Measurements from ENCODE around the gene FASTKD3. TPM values are rescaled to one million over a fixed set of nuclear protein-coding genes. Genes with fewer than 3 reads are reported as not detected.

The FASTKD3 gene
- total RNA-seq, 1 donor from 2014 or later, result 12.7 TPM

GRCh38 chr5:7837403-7837802 lies 31.4 kb downstream of the FASTKD3 start:
- no peak for DNase-seq (ENCODE audit: low spot score)
- no peaks in the 10 kb centered on the region for H3K9me3 Mint-ChIP-seq
- H3K27ac Mint-ChIP-seq, result no peak overlapping the region
- H3K27me3 Mint-ChIP-seq (ENCODE audit: low read depth), result peaks cover 6% of the 10 kb centered on the region
- no peaks in the 10 kb centered on the region for H3K36me3 Mint-ChIP-seq (ENCODE audit: low read depth)
- intact Hi-C loops (cut with micrococcal nuclease), result no loop called here
- no peaks in the 10 kb centered on the region for H3K4me1 Mint-ChIP-seq (ENCODE audit: low read depth)
- no peak overlapping the region for H3K4me3 Mint-ChIP-seq (ENCODE audit: low read depth)

- peaks cover 3% of the 10 kb centered on the region for H3K27me3 Mint-ChIP-seq (ENCODE audit: low read depth)
Observed at GRCh38 chr5:7834982-7835381, 33.8 kb downstream of the FASTKD3 start.

GRCh38 chr5:7828269-7828668 lies 40.6 kb downstream of the FASTKD3 start:
- no peaks in the 10 kb centered on the region for H3K9me3 Mint-ChIP-seq

More at GRCh38 chr5:7834982-7835381, 33.8 kb downstream of the FASTKD3 start:
- H3K36me3 Mint-ChIP-seq (ENCODE audit: low read depth), result no peaks in the 10 kb centered on the region
- no peaks in the 10 kb centered on the region for H3K9me3 Mint-ChIP-seq
- no peak overlapping the region for H3K27ac Mint-ChIP-seq
- H3K4me3 Mint-ChIP-seq (ENCODE audit: low read depth), result no peak overlapping the region
- H3K4me1 Mint-ChIP-seq (ENCODE audit: low read depth), result no peaks in the 10 kb centered on the region
- DNase-seq (ENCODE audit: low spot score), result no peak
- intact Hi-C loops (cut with micrococcal nuclease), result no loop called here

DNA sequence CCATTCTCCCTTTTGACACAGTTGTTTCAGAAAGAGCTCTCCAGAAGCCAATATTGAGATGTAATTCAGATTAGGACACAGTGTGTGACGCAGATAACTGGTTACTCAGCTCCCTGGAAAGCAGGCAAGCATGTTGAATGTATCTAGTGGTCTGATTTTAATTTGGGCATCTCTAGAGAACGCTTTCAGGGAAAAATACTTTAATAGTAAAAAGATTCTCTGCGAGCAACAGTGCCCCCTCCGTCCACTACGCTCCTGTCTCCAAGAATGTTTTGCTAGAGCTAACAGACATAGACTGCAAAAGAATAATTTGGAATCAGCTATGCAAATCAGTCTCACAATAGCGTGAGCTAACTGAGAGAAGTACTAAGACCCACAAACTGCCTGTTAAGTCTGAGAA lies 41.2 kb downstream of the FASTKD3 start:
- Mint-ChIP-seq H3K4me1 (ENCODE audit: low read depth) (no peaks in the 10 kb centered on the region), H3K27me3 (ENCODE audit: low read depth) (no peaks in the 10 kb centered on the region), H3K36me3 (ENCODE audit: low read depth) (no peaks in the 10 kb centered on the region), H3K4me3 (ENCODE audit: low read depth) (no peak overlapping the region), H3K9me3 (no peaks in the 10 kb centered on the region), H3K27ac (no peak overlapping the region)
- intact Hi-C loops (cut with micrococcal nuclease), result no loop called here
- DNase-seq (ENCODE audit: low spot score), result no peak

More at GRCh38 chr5:7828269-7828668, 40.6 kb downstream of the FASTKD3 start:
- DNase-seq (ENCODE audit: low spot score), result no peak
- H3K4me3 Mint-ChIP-seq (ENCODE audit: low read depth), result no peak overlapping the region
- H3K36me3 Mint-ChIP-seq (ENCODE audit: low read depth), result no peaks in the 10 kb centered on the region
- no peaks in the 10 kb centered on the region for H3K4me1 Mint-ChIP-seq (ENCODE audit: low read depth)
- no peak overlapping the region for H3K27ac Mint-ChIP-seq
- intact Hi-C loops (cut with micrococcal nuclease), result no loop called here
- H3K27me3 Mint-ChIP-seq (ENCODE audit: low read depth), result no peaks in the 10 kb centered on the region

DNA sequence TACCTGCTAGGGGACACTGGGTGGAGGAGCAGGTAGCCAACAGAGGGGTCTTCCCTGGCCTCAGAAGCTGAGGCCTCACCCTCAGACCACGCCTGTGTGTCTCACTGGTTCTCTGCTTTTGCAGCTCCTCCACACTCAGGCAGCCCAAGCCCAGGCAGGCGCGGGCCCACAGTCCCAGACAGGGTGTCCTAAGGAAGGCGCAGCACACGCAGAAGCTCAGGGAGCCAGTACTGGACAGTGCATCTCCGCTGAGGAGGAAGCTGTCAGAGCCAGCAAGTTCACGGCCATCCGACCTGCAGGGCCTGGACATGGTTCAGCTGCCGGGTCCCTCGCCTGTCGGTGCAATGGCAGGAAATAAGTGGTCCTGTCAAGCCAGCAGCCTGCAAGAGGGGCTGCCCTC lies 43.2 kb downstream of the FASTKD3 start:
- H3K4me1 Mint-ChIP-seq (ENCODE audit: low read depth), result peaks cover 1% of the 10 kb centered on the region
- H3K27ac Mint-ChIP-seq, result no peak overlapping the region
- intact Hi-C loops (cut with micrococcal nuclease), result no loop called here
- DNase-seq (ENCODE audit: low spot score), result no peak
- peaks cover 12% of the 10 kb centered on the region for H3K27me3 Mint-ChIP-seq (ENCODE audit: low read depth)
- no peaks in the 10 kb centered on the region for H3K9me3 Mint-ChIP-seq
- no peaks in the 10 kb centered on the region for H3K36me3 Mint-ChIP-seq (ENCODE audit: low read depth)
- H3K4me3 Mint-ChIP-seq (ENCODE audit: low read depth), result no peak overlapping the region

DNA sequence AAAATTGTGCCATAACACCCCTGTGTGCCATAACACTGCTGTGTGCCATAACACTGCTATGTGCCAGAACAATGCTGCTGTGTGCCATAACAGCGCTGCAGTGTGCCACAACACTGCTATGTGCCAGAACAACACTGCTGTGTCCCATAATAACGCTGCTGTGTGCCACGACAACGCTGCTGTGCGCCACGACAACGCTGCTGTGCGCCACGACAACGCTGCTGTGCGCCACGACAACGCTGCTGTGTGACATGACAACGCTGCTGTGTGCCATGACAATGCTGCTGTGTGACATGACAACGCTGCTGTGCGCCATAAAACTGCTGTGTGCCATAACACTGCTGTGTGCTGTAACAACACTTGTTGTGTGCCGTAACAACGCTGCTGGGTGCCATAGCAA lies 43.8 kb downstream of the FASTKD3 start:
- Mint-ChIP-seq H3K27ac (no peak overlapping the region), H3K36me3 (ENCODE audit: low read depth) (no peaks in the 10 kb centered on the region), H3K4me1 (ENCODE audit: low read depth) (peaks cover 1% of the 10 kb centered on the region), H3K9me3 (no peaks in the 10 kb centered on the region), H3K4me3 (ENCODE audit: low read depth) (no peak overlapping the region), H3K27me3 (ENCODE audit: low read depth) (peaks cover 12% of the 10 kb centered on the region)
- DNase-seq (ENCODE audit: low spot score), result no peak
- intact Hi-C loops (cut with micrococcal nuclease), result no loop called here

DNA sequence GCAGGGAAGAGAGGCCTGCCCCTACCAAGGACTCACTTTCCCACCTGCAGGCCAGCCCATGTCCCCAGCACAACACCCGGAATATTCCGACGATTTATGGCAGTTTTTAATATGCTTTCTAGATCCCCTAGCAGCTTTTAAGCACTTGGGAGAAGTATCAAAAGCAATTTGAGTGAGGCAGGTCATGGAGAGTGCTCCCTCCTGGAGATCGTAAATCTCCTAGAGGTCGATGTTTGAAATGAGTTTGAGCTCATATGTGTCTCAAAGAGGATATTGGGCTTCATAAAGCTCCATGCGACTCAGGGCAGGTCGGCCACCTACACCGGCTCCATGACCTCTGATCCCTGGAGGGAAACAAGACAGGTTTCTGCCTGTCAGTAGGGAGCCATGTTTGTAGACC lies 45.2 kb downstream of the FASTKD3 start:
- intact Hi-C loops (cut with micrococcal nuclease), result no loop called here
- Mint-ChIP-seq H3K9me3 (no peaks in the 10 kb centered on the region), H3K27me3 (ENCODE audit: low read depth) (peaks cover 12% of the 10 kb centered on the region), H3K4me3 (ENCODE audit: low read depth) (no peak overlapping the region), H3K36me3 (ENCODE audit: low read depth) (no peaks in the 10 kb centered on the region), H3K4me1 (ENCODE audit: low read depth) (peaks cover 1% of the 10 kb centered on the region), H3K27ac (no peak overlapping the region)
- DNase-seq (ENCODE audit: low spot score), result no peak

GRCh38 chr5:7822449-7822848 lies 46.4 kb downstream of the FASTKD3 start:
- Mint-ChIP-seq H3K27ac (no peak overlapping the region), H3K9me3 (no peaks in the 10 kb centered on the region), H3K36me3 (ENCODE audit: low read depth) (no peaks in the 10 kb centered on the region), H3K4me1 (ENCODE audit: low read depth) (peaks cover 1% of the 10 kb centered on the region), H3K4me3 (ENCODE audit: low read depth) (no peak overlapping the region), H3K27me3 (ENCODE audit: low read depth) (peaks cover 12% of the 10 kb centered on the region)
- intact Hi-C loops (cut with micrococcal nuclease), result no loop called here
- DNase-seq (ENCODE audit: low spot score), result no peak

DNA sequence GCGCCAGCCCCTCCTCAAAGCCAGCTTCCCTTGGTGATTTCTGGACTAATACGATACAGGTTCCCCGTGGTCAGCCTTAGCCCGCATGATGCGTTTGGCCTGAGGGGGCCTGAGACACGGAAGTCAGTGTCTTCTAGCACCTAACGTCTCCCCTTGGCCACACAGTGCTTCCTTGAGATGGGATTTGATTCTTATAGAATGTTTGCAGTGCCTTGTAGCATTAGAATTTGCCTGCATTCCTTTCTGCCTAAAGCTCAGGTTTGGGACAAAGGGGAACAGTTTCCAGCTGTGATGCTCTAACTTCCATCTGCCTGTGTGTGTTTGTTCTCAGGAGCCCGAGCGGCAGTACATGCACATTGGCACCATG lies 52.3 kb downstream of the FASTKD3 start:
- H3K27ac Mint-ChIP-seq, result no peak overlapping the region
- no peaks in the 10 kb centered on the region for H3K36me3 Mint-ChIP-seq (ENCODE audit: low read depth)
- no peak overlapping the region for H3K4me3 Mint-ChIP-seq (ENCODE audit: low read depth)
- no peak for DNase-seq (ENCODE audit: low spot score)
- intact Hi-C loops (cut with micrococcal nuclease), result no loop called here
- peaks cover 2% of the 10 kb centered on the region for H3K4me1 Mint-ChIP-seq (ENCODE audit: low read depth)
- H3K27me3 Mint-ChIP-seq (ENCODE audit: low read depth), result peaks cover 11% of the 10 kb centered on the region
- H3K9me3 Mint-ChIP-seq, result no peaks in the 10 kb centered on the region

DNA sequence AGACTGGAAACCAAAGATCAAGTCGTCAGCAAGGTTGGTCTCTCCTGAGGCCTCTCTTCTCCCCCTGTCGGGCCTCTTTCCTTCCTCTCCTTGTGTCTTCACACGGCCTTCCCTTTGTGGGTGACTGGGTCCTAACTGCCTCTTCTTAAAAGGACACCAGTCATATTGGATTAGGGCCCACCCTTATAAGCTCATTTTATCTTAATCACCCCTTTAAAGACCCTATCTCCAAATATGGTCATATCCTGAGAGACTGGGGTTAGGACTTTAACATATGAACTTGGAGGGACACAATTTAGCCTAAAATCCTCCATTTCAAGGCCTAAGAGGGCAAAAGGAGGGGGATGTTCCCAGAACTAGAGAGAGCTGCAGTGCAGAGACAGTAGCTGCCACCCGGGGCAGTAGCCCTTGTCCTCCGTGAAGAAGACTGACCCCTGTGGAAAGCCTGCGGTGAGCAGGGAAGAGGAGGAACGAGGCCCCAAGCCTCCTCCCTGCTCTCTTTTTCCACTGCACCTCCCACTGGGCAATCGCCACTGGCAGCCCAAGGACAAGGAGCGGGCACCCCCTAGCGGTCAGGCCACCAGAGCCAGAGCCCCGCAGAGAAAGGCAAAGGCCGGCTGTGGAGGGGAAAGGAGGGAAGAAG lies 52.8 kb downstream of the FASTKD3 start:
- no peak overlapping the region for H3K4me3 Mint-ChIP-seq (ENCODE audit: low read depth)
- peaks cover 2% of the 10 kb centered on the region for H3K4me1 Mint-ChIP-seq (ENCODE audit: low read depth)
- intact Hi-C loops (cut with micrococcal nuclease), result no loop called here
- H3K9me3 Mint-ChIP-seq, result no peaks in the 10 kb centered on the region
- no peak overlapping the region for H3K27ac Mint-ChIP-seq
- H3K36me3 Mint-ChIP-seq (ENCODE audit: low read depth), result no peaks in the 10 kb centered on the region
- DNase-seq (ENCODE audit: low spot score), result peak; percentile 48
- H3K27me3 Mint-ChIP-seq (ENCODE audit: low read depth), result peaks cover 8% of the 10 kb centered on the region

GRCh38 chr5:7814816-7815215 lies 54.0 kb downstream of the FASTKD3 start:
- Mint-ChIP-seq H3K27ac (no peak overlapping the region), H3K36me3 (ENCODE audit: low read depth) (no peaks in the 10 kb centered on the region), H3K9me3 (no peaks in the 10 kb centered on the region), H3K4me1 (ENCODE audit: low read depth) (peaks cover 2% of the 10 kb centered on the region), H3K27me3 (ENCODE audit: low read depth) (peaks cover 6% of the 10 kb centered on the region), H3K4me3 (ENCODE audit: low read depth) (no peak overlapping the region)
- no peak for DNase-seq (ENCODE audit: low spot score)
- intact Hi-C loops (cut with micrococcal nuclease), result no loop called here

- intact Hi-C loops (cut with micrococcal nuclease), result no loop called here
- DNase-seq (ENCODE audit: low spot score), result no peak
- Mint-ChIP-seq H3K9me3 (no peaks in the 10 kb centered on the region), H3K36me3 (ENCODE audit: low read depth) (no peaks in the 10 kb centered on the region), H3K4me1 (ENCODE audit: low read depth) (peaks cover 2% of the 10 kb centered on the region), H3K27me3 (ENCODE audit: low read depth) (peaks cover 6% of the 10 kb centered on the region), H3K4me3 (ENCODE audit: low read depth) (no peak overlapping the region), H3K27ac (no peak overlapping the region)
Observed at GRCh38 chr5:7813576-7813975, 55.3 kb downstream of the FASTKD3 start.

DNA sequence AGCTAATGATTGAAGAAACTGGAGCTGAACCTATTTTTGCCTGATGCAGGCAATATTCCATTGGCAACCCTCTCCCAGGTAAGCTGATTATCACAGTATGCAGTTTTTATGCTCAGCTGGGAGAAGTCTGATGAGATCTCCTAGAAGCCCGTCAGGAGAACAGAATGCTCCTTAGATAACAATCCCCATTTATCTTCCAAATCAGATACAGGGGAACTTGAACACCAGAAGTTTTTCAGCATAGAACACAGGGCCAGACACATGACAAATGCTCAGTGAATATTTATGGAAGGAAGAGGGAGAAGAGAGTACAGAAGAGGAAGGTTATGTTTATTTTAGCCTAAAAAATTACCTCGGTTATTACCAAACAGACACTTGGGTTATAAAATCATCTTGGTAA lies 55.8 kb downstream of the FASTKD3 start:
- Mint-ChIP-seq H3K27ac (no peak overlapping the region), H3K4me3 (ENCODE audit: low read depth) (no peak overlapping the region), H3K4me1 (ENCODE audit: low read depth) (peaks cover 2% of the 10 kb centered on the region), H3K9me3 (no peaks in the 10 kb centered on the region), H3K27me3 (ENCODE audit: low read depth) (peaks cover 6% of the 10 kb centered on the region), H3K36me3 (ENCODE audit: low read depth) (no peaks in the 10 kb centered on the region)
- no peak for DNase-seq (ENCODE audit: low spot score)
- intact Hi-C loops (cut with micrococcal nuclease), result no loop called here

DNA sequence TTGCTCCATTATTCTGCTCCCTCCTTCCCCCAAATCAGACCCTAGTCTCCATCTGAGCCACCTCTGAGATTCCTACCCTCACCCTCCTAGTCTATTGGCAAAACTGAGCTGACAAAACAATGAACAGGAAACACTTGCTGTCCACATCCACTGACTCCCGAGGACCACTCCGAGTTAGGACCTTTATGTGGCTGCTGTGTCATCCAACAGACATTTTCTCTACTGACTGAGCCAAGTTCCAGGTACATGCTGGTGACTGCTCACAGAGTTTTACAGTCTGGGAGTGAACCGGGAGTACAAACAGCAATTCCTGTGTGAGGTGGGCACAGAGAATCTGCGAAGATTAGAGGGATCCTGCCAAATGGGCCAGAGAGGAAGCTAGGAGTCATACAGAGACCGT lies 57.1 kb downstream of the FASTKD3 start:
- intact Hi-C loops (cut with micrococcal nuclease), result no loop called here
- no peaks in the 10 kb centered on the region for H3K36me3 Mint-ChIP-seq (ENCODE audit: low read depth)
- peaks cover 2% of the 10 kb centered on the region for H3K4me1 Mint-ChIP-seq (ENCODE audit: low read depth)
- no peaks in the 10 kb centered on the region for H3K9me3 Mint-ChIP-seq
- H3K4me3 Mint-ChIP-seq (ENCODE audit: low read depth), result no peak overlapping the region
- no peak for DNase-seq (ENCODE audit: low spot score)
- peaks cover 4% of the 10 kb centered on the region for H3K27me3 Mint-ChIP-seq (ENCODE audit: low read depth)
- H3K27ac Mint-ChIP-seq, result no peak overlapping the region

Data from activated T-helper 2 cell treated with anti-CD3 and anti-CD28 coated beads, Interferon-gamma antibody, Interleukin-2, Interleukin-4, amounts not matched to agents 10 μg/mL and 5 μg/mL and 100 μg/mL, durations not matched to agents 14 hours and 24 hours and 36 hours (primary cell).